Testis (tissue), 2 donors: ENCODE data around the gene SMAP1.

Experiments used
- CTCF ChIP-seq, 3 experiments: fragments of 450-650 bp in 2 of 3; fragments of 200-600 bp in 1 of 3; sonication (generic) in 1 of 3; IDR thresholded peaks; one replicate each; pipeline ENCODE4 v1.5.1; 2016 to 2019; ENCODE audit warnings: antibody characterized with exemption in 3 of 3, mild to moderate bottlenecking in 2 of 3, moderate library complexity in 1 of 3
- POLR2A ChIP-seq: fragments of 450-650 bp; IDR thresholded peaks from one replicate; pipeline ENCODE4 v1.6.1; 2017; ENCODE audit warnings: antibody characterized with exemption, mild to moderate bottlenecking, moderate library complexity

- TF ChIP-seq CTCF (IDR thresholded peaks at IDR 0.05) (no peak), POLR2A (no peak)
These were observed 91.2 kb downstream of the SMAP1 start for GRCh38 chr6:70758883-70759282.
